OCI-LY3 (cell line): ENCODE data around the gene CHD6.

Source experiments
- EZH2phosphoT487 ChIP-seq: fragments of 200-600 bp; shearing (Covaris generic); IDR thresholded peaks from 2 replicates; pipeline ENCODE4 v1.6.1; 2018; ENCODE audit warnings: antibody characterized with exemption, mixed run types, low read depth
- TF ChIP-seq, protein P1 (sequence below): fragments of 200-600, 300-600 bp; sonication (generic); IDR thresholded peaks from 2 replicates; pipeline ENCODE4 v1.5.1; 2014; ENCODE audit warnings: antibody characterized with exemption, low read length, low read depth

DNA sequence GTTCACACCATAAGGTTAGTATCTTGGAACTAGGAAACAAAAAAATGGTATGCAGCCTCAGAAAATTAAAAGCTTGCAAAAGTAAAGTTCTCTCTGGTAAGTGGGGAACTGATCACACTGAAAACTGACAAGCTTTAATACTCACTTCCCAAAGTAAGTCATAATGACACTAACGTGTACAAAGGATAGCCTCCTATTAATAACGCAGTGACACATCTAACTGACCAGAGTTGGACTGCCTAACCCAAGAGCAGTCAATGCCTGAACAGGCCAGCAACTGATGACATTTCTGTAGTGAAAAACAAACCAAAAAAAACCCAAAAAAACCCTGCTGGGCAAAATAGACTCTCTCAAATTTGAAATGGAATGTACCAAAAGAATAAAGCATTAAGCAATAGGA is 30.7 kb downstream of the CHD6 start:
- TF ChIP-seq, protein P1, sequence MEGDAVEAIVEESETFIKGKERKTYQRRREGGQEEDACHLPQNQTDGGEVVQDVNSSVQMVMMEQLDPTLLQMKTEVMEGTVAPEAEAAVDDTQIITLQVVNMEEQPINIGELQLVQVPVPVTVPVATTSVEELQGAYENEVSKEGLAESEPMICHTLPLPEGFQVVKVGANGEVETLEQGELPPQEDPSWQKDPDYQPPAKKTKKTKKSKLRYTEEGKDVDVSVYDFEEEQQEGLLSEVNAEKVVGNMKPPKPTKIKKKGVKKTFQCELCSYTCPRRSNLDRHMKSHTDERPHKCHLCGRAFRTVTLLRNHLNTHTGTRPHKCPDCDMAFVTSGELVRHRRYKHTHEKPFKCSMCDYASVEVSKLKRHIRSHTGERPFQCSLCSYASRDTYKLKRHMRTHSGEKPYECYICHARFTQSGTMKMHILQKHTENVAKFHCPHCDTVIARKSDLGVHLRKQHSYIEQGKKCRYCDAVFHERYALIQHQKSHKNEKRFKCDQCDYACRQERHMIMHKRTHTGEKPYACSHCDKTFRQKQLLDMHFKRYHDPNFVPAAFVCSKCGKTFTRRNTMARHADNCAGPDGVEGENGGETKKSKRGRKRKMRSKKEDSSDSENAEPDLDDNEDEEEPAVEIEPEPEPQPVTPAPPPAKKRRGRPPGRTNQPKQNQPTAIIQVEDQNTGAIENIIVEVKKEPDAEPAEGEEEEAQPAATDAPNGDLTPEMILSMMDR = no peak
- no peak for TF ChIP-seq EZH2phosphoT487
